PC-3 (cell line): ENCODE measurements around the gene MISP. TPM values are rescaled to one million over a fixed set of nuclear protein-coding genes. Genes with fewer than 3 reads are reported as not detected.

Source experiments
- ATAC-seq: fragments of 200-7000 bp; cut with Tn5 transposase; 2 replicates; pipeline ENCODE4 v1.9.1; 2020; ENCODE audit warnings: mild to moderate bottlenecking, moderate library complexity
- BruUV-seq: library from RNA; stranded (reverse); fragments of 400-500 nt; replicated peaks from 2 replicates; lab custom pipeline; 2021; lab: Mats Ljungman, UMichigan
- CTCF ChIA-PET: fragments of 300-600 bp; sonication (Branson Sonifier 250); formaldehyde crosslinking; loops from one replicate; lab custom pipeline; 2022; ENCODE audit warnings: antibody characterized with exemption; lab: Charles Lee
- POLR2A ChIA-PET: fragments of 300-600 bp; sonication (Branson Sonifier 250); formaldehyde crosslinking; loops from one replicate; lab custom pipeline; 2022; ENCODE audit warnings: antibody characterized with exemption; ENCODE audit not compliant: unreplicated experiment; lab: Charles Lee
- DNase-seq: peaks from one replicate; pipeline ENCODE4 v3.0.0-alpha.2; 2015
- H2AFZ ChIP-seq: fragments of 300-600 bp; sonication (generic); 2 replicates; pipeline ENCODE4 v1.6.0; 2016; ENCODE audit warnings: antibody characterized with exemption, low read length
- H3F3A ChIP-seq: fragments of 300-600 bp; sonication (generic); one replicate; pipeline ENCODE4 v1.6.0; 2017; ENCODE audit warnings: antibody characterized with exemption, low read length, control low read depth, mild to moderate bottlenecking; ENCODE audit not compliant: unreplicated experiment
- H3K27ac ChIP-seq: fragments of 300-600 bp; sonication (generic); 2 replicates; pipeline ENCODE4 v1.5.1; 2016; ENCODE audit warnings: mild to moderate bottlenecking, low read length
- H3K27me3 ChIP-seq: fragments of 300-600 bp; sonication (generic); 2 replicates; pipeline ENCODE4 v1.6.1; 2016; ENCODE audit warnings: low read length, mixed read lengths
- H3K36me3 ChIP-seq: fragments of 300-600 bp; sonication (generic); 2 replicates; pipeline ENCODE4 v1.6.1; 2016; ENCODE audit warnings: low read depth, mixed run types, low read length, mixed read lengths
- H3K4me1 ChIP-seq: fragments of 300-600 bp; sonication (generic); 2 replicates; pipeline ENCODE4 v1.5.1; 2016; ENCODE audit warnings: low read length; ENCODE audit not compliant: insufficient read depth
- H3K4me2 ChIP-seq: fragments of 300-600 bp; sonication (generic); 2 replicates; pipeline ENCODE4 v1.6.0; 2016; ENCODE audit warnings: low read length
- H3K4me3 ChIP-seq: fragments of 300-600 bp; sonication (generic); 2 replicates; pipeline ENCODE4 v1.5.1; 2016; ENCODE audit warnings: mild to moderate bottlenecking, low read length, mixed read lengths
- H3K79me2 ChIP-seq: fragments of 300-600 bp; sonication (generic); 2 replicates; pipeline ENCODE4 v1.6.1; 2017; ENCODE audit warnings: low read length, mixed read lengths
- H3K9ac ChIP-seq: fragments of 300-600 bp; sonication (generic); 2 replicates; pipeline ENCODE4 v1.6.0; 2016; ENCODE audit warnings: mild to moderate bottlenecking, low read length
- H3K9me2 ChIP-seq: fragments of 300-600 bp; sonication (generic); replicated peaks from 2 replicates; pipeline ENCODE4 v1.6.1; 2016; ENCODE audit warnings: mixed run types, low read length, mixed read lengths
- H3K9me3 ChIP-seq: fragments of 300-600 bp; sonication (generic); 2 replicates; pipeline ENCODE4 v1.6.1; 2016; ENCODE audit warnings: low read length, mixed read lengths
- H4K20me1 ChIP-seq: fragments of 300-600 bp; sonication (generic); 2 replicates; pipeline ENCODE4 v1.6.1; 2016; ENCODE audit warnings: low read length, mixed read lengths
- CTCF ChIP-seq: fragments of 300-600 bp; sonication (generic); conservative IDR thresholded peaks from 2 replicates; pipeline ENCODE4 v1.5.1; 2017; ENCODE audit warnings: antibody characterized with exemption, low read depth, mild to moderate bottlenecking, low read length
- EZH2 ChIP-seq: fragments of 300-600 bp; sonication (generic); IDR thresholded peaks from one replicate; pipeline ENCODE4 v1.6.1; 2017; ENCODE audit warnings: antibody characterized with exemption, mild to moderate bottlenecking, low read length; ENCODE audit not compliant: unreplicated experiment
- EZH2phosphoT487 ChIP-seq: fragments of 300-600 bp; sonication (generic); IDR thresholded peaks from 2 replicates; pipeline ENCODE4 v1.6.1; 2018; ENCODE audit warnings: mild to moderate bottlenecking, antibody characterized with exemption, low read length, borderline replicate concordance
- intact Hi-C: fragments of 100-400 bp; cut with micrococcal nuclease; formaldehyde crosslinking; loops from 2 replicates; pipeline ENCODE4 v1.9.0; 2023
- total RNA-seq: library from RNA; depleted of rRNA; stranded (reverse); fragments of >200 nt; gene quantifications from 2 replicates; pipeline ENCODE4 v1.2.3, GENCODE V29; 2014

MISP gene
- total RNA-seq, 1 experiment from 2014 or later, result 115 TPM

GRCh38 chr19:798415-799075, 47.6 kb downstream of the MISP start:
- peak overlapping the region; percentile 93 for H3K9ac ChIP-seq
- H2AFZ ChIP-seq, result no peak overlapping the region
- DNase-seq (no peak), ATAC-seq (no peak)
- peak overlapping the region; percentile 88 for H3K4me3 ChIP-seq
- BruUV-seq, result no TSS peak
- intact Hi-C loops, result no loop called here
- TF ChIP-seq EZH2 (no peak), CTCF (no peak), EZH2phosphoT487 (no peak)
- H3K27me3 ChIP-seq, result no peaks in the 10 kb centered on the region
- H4K20me1 ChIP-seq, result peaks cover 56% of the 10 kb centered on the region
- H3K9me3 ChIP-seq, result no peaks in the 10 kb centered on the region
- peaks cover 57% of the 10 kb centered on the region for H3K79me2 ChIP-seq
- H3K36me3 ChIP-seq, result peaks cover 52% of the 10 kb centered on the region
- no peaks in the 10 kb centered on the region for H3F3A ChIP-seq
- ChIA-PET POLR2A (no interaction called here), CTCF (interaction anchor here (0.6 kb wide), 3 partner anchors 28 to 135 kb away, joined by 3 read pairs; no protein-coding TSS in a partner anchor)
- H3K27ac ChIP-seq, result peak overlapping the region; percentile 72; the same call in 1 of the 2 replicates
- peaks cover 26% of the 10 kb centered on the region for H3K4me1 ChIP-seq
- H3K4me2 ChIP-seq, result peak overlapping the region; percentile 100
- no peaks in the 10 kb centered on the region for H3K9me2 ChIP-seq

GRCh38 chr19:799076-799881, 48.4 kb downstream of the MISP start:
- H3K9me3 ChIP-seq, result no peaks in the 10 kb centered on the region
- H2AFZ ChIP-seq, result no peak overlapping the region
- peaks cover 63% of the 10 kb centered on the region for H4K20me1 ChIP-seq
- peak overlapping the region; percentile 100 for H3K4me2 ChIP-seq
- ChIA-PET CTCF (interaction anchor here (0.6 kb wide), 1 partner anchor 29 kb away, joined by 3 read pairs; no protein-coding TSS in a partner anchor), POLR2A (no interaction called here)
- no peaks in the 10 kb centered on the region for H3F3A ChIP-seq
- peaks cover 65% of the 10 kb centered on the region for H3K79me2 ChIP-seq
- H3K4me3 ChIP-seq, result peak overlapping the region; percentile 88
- H3K27me3 ChIP-seq, result no peaks in the 10 kb centered on the region
- peak overlapping the region; percentile 93 for H3K9ac ChIP-seq
- no TSS peak for BruUV-seq
- intact Hi-C loops, result no loop called here
- peak; percentile 36; the same call in 1 of the 2 replicates for TF ChIP-seq CTCF
- TF ChIP-seq EZH2, result no peak
- no peak for TF ChIP-seq EZH2phosphoT487
- H3K36me3 ChIP-seq, result peaks cover 58% of the 10 kb centered on the region
- H3K4me1 ChIP-seq, result peaks cover 26% of the 10 kb centered on the region
- DNase-seq (peak; percentile 26), ATAC-seq (no peak)
- no peaks in the 10 kb centered on the region for H3K9me2 ChIP-seq
- H3K27ac ChIP-seq, result peak overlapping the region; percentile 72
